Measurements from ENCODE around the gene TACC3. TPM values are rescaled to one million over a fixed set of nuclear protein-coding genes. Genes with fewer than 3 reads are reported as not detected.

The TACC3 gene
- total RNA-seq, 1 experiment from 2014 or later, result 32.0 TPM

- TF ChIP-seq CTCF (conservative IDR thresholded peaks at IDR 0.05; ENCODE audit: low read depth, low read length) (no peak), EZH2phosphoT487 (IDR thresholded peaks at IDR 0.05; ENCODE audit: borderline replicate concordance, low read length) (no peak), EZH2 (IDR thresholded peaks at IDR 0.05; ENCODE audit: low read length, unreplicated experiment) (no peak)
- ChIA-PET POLR2A (ENCODE audit: unreplicated experiment) (no interaction called here), CTCF (interaction anchor here (0.6 to 1.0 kb wide), 3 partner anchors 22 to 181 kb away, joined by 5 to 9 read pairs (median 6); no protein-coding TSS in a partner anchor)
- DNase-seq, result no peak
- Histone ChIP-seq H2AFZ (ENCODE audit: low read length) (no peak overlapping the region), H3K4me1 (ENCODE audit: insufficient read depth, low read length) (no peaks in the 10 kb centered on the region), H4K20me1 (ENCODE audit: low read length) (no peaks in the 10 kb centered on the region), H3K36me3 (ENCODE audit: low read depth, low read length) (no peaks in the 10 kb centered on the region), H3F3A (ENCODE audit: low read length, unreplicated experiment) (no peaks in the 10 kb centered on the region), H3K4me3 (ENCODE audit: low read length) (no peak overlapping the region), H3K79me2 (ENCODE audit: low read length) (no peaks in the 10 kb centered on the region), H3K9me2 (replicated peaks; ENCODE audit: low read length) (no peaks in the 10 kb centered on the region), H3K27me3 (ENCODE audit: low read length) (no peaks in the 10 kb centered on the region), H3K9me3 (ENCODE audit: low read length) (no peaks in the 10 kb centered on the region), H3K9ac (ENCODE audit: low read length) (no peak overlapping the region), H3K4me2 (ENCODE audit: low read length) (no peak overlapping the region), H3K27ac (ENCODE audit: low read length) (no peak overlapping the region)
- peak; percentile 48 for ATAC-seq
- intact Hi-C loops (cut with micrococcal nuclease), result no loop called here
- BruUV-seq (replicated peaks), result no TSS peak
These were observed 46.5 kb downstream of the TACC3 start for GRCh38 chr4:1767770-1768366.

GRCh38 chr4:1768367-1769034 lies 47.2 kb downstream of the TACC3 start:
- no peak for DNase-seq
- ATAC-seq, result no peak
- no TSS peak for BruUV-seq (replicated peaks)

More at GRCh38 chr4:1768367-1769034, 47.2 kb downstream of the TACC3 start:
- Histone ChIP-seq H3K4me2 (ENCODE audit: low read length) (no peak overlapping the region), H3F3A (ENCODE audit: low read length, unreplicated experiment) (no peaks in the 10 kb centered on the region), H3K4me3 (ENCODE audit: low read length) (no peak overlapping the region), H4K20me1 (ENCODE audit: low read length) (no peaks in the 10 kb centered on the region), H3K79me2 (ENCODE audit: low read length) (no peaks in the 10 kb centered on the region), H3K4me1 (ENCODE audit: insufficient read depth, low read length) (no peaks in the 10 kb centered on the region), H2AFZ (ENCODE audit: low read length) (no peak overlapping the region), H3K27ac (ENCODE audit: low read length) (no peak overlapping the region), H3K9me3 (ENCODE audit: low read length) (no peaks in the 10 kb centered on the region), H3K27me3 (ENCODE audit: low read length) (no peaks in the 10 kb centered on the region), H3K9me2 (replicated peaks; ENCODE audit: low read length) (no peaks in the 10 kb centered on the region), H3K36me3 (ENCODE audit: low read depth, low read length) (no peaks in the 10 kb centered on the region), H3K9ac (ENCODE audit: low read length) (no peak overlapping the region)
- POLR2A ChIA-PET (ENCODE audit: unreplicated experiment), result no interaction called here
- TF ChIP-seq EZH2phosphoT487 (IDR thresholded peaks at IDR 0.05; ENCODE audit: borderline replicate concordance, low read length), result no peak
- TF ChIP-seq EZH2 (IDR thresholded peaks at IDR 0.05; ENCODE audit: low read length, unreplicated experiment), result no peak
- TF ChIP-seq CTCF (conservative IDR thresholded peaks at IDR 0.05; ENCODE audit: low read depth, low read length), result no peak
- intact Hi-C loops (cut with micrococcal nuclease), result no loop called here
- CTCF ChIA-PET, result interaction anchor here (0.6 to 1.0 kb wide), 3 partner anchors 23 to 180 kb away, joined by 5 to 9 read pairs (median 6); no protein-coding TSS in a partner anchor

Data from PC-3 (cell line).